ENCODE data around the gene ETDC.

DNA sequence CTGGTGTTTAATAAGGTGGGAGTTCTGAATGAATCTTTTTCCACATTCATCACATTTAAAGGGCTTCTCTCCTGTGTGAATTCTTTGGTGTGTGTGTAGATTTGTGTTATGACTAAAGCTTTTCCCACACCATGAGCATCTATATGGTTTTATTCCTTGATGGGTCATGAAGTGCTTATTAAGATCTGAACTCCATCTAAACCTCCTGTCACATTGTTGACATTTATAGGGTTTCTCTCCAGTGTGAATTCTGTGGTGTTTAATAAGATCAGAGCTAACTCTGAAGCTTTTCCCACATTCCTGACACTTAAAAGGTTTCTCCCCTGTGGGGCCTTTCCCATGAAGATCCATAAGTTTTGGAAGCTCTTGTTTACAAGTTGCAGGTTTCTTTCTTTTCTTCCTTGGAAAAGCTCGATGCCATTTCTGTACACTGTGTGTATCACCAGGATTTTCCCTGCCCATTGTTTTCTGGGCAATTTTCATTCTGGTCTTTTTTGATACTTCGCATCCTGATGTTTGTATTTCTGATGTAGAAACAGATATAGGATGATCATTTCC lies 21.9 kb upstream of the ETDC start:
- TF ChIP-seq, protein P1, sequence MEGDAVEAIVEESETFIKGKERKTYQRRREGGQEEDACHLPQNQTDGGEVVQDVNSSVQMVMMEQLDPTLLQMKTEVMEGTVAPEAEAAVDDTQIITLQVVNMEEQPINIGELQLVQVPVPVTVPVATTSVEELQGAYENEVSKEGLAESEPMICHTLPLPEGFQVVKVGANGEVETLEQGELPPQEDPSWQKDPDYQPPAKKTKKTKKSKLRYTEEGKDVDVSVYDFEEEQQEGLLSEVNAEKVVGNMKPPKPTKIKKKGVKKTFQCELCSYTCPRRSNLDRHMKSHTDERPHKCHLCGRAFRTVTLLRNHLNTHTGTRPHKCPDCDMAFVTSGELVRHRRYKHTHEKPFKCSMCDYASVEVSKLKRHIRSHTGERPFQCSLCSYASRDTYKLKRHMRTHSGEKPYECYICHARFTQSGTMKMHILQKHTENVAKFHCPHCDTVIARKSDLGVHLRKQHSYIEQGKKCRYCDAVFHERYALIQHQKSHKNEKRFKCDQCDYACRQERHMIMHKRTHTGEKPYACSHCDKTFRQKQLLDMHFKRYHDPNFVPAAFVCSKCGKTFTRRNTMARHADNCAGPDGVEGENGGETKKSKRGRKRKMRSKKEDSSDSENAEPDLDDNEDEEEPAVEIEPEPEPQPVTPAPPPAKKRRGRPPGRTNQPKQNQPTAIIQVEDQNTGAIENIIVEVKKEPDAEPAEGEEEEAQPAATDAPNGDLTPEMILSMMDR (IDR thresholded peaks at IDR 0.05): no peak
- no peak for TF ChIP-seq POLR2A (IDR thresholded peaks at IDR 0.05)

All from uterus (tissue), 2 donors.